HepG2 (cell line): Measurements from ENCODE around the gene ACACA. TPM values are rescaled to one million over a fixed set of nuclear protein-coding genes. Genes with fewer than 3 reads are reported as not detected.

ENCODE experiments used
- ATAC-seq: fragments of 200-7000 bp; cut with Tn5 transposase; 3 replicates; pipeline ENCODE4 v1.9.1; 2020; ENCODE audit warnings: mild to moderate bottlenecking, moderate library complexity
- BruUV-seq: library from RNA; stranded (reverse); fragments of 400-500 nt; replicated peaks from 2 replicates; lab custom pipeline; 2021; lab: Mats Ljungman, UMichigan
- CTCF ChIA-PET: fragments of 300-600 bp; formaldehyde crosslinking; extraction: SDS; loops from one replicate; lab custom pipeline; 2021; ENCODE audit warnings: low total read pairs, inconsistent platforms, low intra/inter-chr PET ratio; lab: Yijun Ruan, JAX
- POLR2A ChIA-PET: fragments of 350-600 bp; sonication (Branson Sonifier 250); formaldehyde crosslinking; loops from one replicate; lab custom pipeline; 2020; ENCODE audit warnings: antibody characterized with exemption, inconsistent platforms; lab: Yijun Ruan, JAX
- DNase-seq: peaks from one replicate; pipeline ENCODE4 v3.0.0-alpha.2; 2015; ENCODE audit warnings: low spot score
- FAIRE-seq: peaks from 3 replicates; lab custom pipeline; 2011; peaks lifted over from hg19 to GRCh38; lab: Jason Lieb, UNC
- H2AFZ ChIP-seq: one replicate; pipeline ENCODE4 v1.6.1; 2011; ENCODE audit warnings: low read length, inconsistent platforms
- H3K27ac ChIP-seq: fragments of 300-600 bp; 3 replicates; pipeline ENCODE4 v1.8.0; 2011; ENCODE audit warnings: mixed run types, mild to moderate bottlenecking, mixed read lengths, low read length, inconsistent platforms; ENCODE audit not compliant: insufficient read depth; ENCODE audit errors: extremely low read length
- H3K27me3 ChIP-seq, 2 experiments: fragments of 200-600 bp in 1 of 2; 2 replicates in 1 of 2; 3 replicates in 1 of 2; pipeline versions ENCODE4 v1.6.0 to v1.8.0; 2011; ENCODE audit warnings: low read length in 2 of 2, mild to moderate bottlenecking in 2 of 2, moderate library complexity in 2 of 2, inconsistent platforms in 1 of 2; ENCODE audit not compliant: insufficient read depth in 2 of 2, control insufficient read depth in 1 of 2
- H3K36me3 ChIP-seq, 2 experiments: fragments of 200-600 bp in 1 of 2; replicated peaks in 1 of 2; 2 replicates in 1 of 2; 3 replicates in 1 of 2; pipeline versions ENCODE4 v1.5.1 to v1.8.0; 2011; ENCODE audit warnings: low read length in 2 of 2, inconsistent platforms in 1 of 2; ENCODE audit not compliant: insufficient read depth in 2 of 2, control insufficient read depth in 1 of 2
- H3K4me1 ChIP-seq: 2 replicates; pipeline ENCODE4 v1.5.1; 2012; ENCODE audit warnings: low read length, inconsistent platforms; ENCODE audit not compliant: insufficient read depth
- H3K4me2 ChIP-seq: 2 replicates; pipeline ENCODE4 v1.6.0; 2011; ENCODE audit warnings: low read depth, low read length, inconsistent platforms
- H3K4me3 ChIP-seq, 3 experiments: fragments of 200-600 bp in 1 of 3; sonication (generic), shearing (Covaris generic) in 1 of 3; replicated peaks in 1 of 3; 2 replicates each; pipeline ENCODE4 v1.5.1; 2011 to 2016; ENCODE audit warnings: low read length in 3 of 3, inconsistent platforms in 2 of 3, low read depth in 2 of 3, mild to moderate bottlenecking in 2 of 3, control low read depth in 1 of 3, mixed read lengths in 1 of 3; ENCODE audit not compliant: insufficient read depth in 1 of 3
- H3K79me2 ChIP-seq: one replicate; pipeline ENCODE4 v1.6.1; 2011; ENCODE audit warnings: low read length, inconsistent platforms; ENCODE audit not compliant: insufficient read depth
- H3K9ac ChIP-seq: 2 replicates; pipeline ENCODE4 v1.6.0; 2011; ENCODE audit warnings: mild to moderate bottlenecking, low read depth, low read length, inconsistent platforms; ENCODE audit not compliant: insufficient read depth
- H3K9me3 ChIP-seq: 2 replicates; pipeline ENCODE4 v1.5.1; 2012; ENCODE audit warnings: mild to moderate bottlenecking, low read length
- H4K20me1 ChIP-seq: 2 replicates; pipeline ENCODE4 v1.6.0; 2011; ENCODE audit warnings: inconsistent platforms, mild to moderate bottlenecking, low read length, moderate library complexity; ENCODE audit not compliant: insufficient read depth
- AFF4 ChIP-seq: sonication (generic); formaldehyde crosslinking; IDR thresholded peaks from 2 replicates; pipeline ENCODE4 v1.4.0; 2020; ENCODE audit warnings: missing genetic modification reagents
- CHD4 ChIP-seq: fragments of 200-600 bp; sonication (generic); IDR thresholded peaks from 2 replicates; pipeline ENCODE4 v1.7.0; 2017; ENCODE audit warnings: mild to moderate bottlenecking, low read length, borderline replicate concordance
- EHMT2 ChIP-seq: fragments of 200-600 bp; sonication (generic); IDR thresholded peaks from 2 replicates; pipeline ENCODE4 v1.7.0; 2017; ENCODE audit warnings: antibody characterized with exemption, low read depth, low read length, borderline replicate concordance
- FOSL2 ChIP-seq: sonication (generic); formaldehyde crosslinking; IDR thresholded peaks from 2 replicates; pipeline ENCODE4 v1.4.0; 2020; ENCODE audit warnings: missing genetic modification reagents
- HOXD1 ChIP-seq: sonication (generic); formaldehyde crosslinking; IDR thresholded peaks from 2 replicates; pipeline ENCODE4 v1.5.0; 2020; ENCODE audit warnings: missing genetic modification reagents
- MXD3 ChIP-seq: IDR thresholded peaks from 2 replicates; pipeline ENCODE4 v1.6.1; 2016; ENCODE audit warnings: mild to moderate bottlenecking, missing biosample characterization, missing genetic modification reagents
- SNRNP70 ChIP-seq: fragments of 200-400 bp; formaldehyde crosslinking; IDR thresholded peaks from 2 replicates; pipeline ENCODE4 v1.6.1; 2017; ENCODE audit warnings: mild to moderate bottlenecking, low read depth, low read length, moderate library complexity
- ZNF121 ChIP-seq: sonication (generic); formaldehyde crosslinking; IDR thresholded peaks from 2 replicates; pipeline ENCODE4 v1.5.0; 2020; ENCODE audit warnings: mild to moderate bottlenecking, missing genetic modification reagents
- ZNF329 ChIP-seq: sonication (generic); formaldehyde crosslinking; IDR thresholded peaks from 2 replicates; pipeline ENCODE4 v1.9.0; 2021; ENCODE audit warnings: low read depth, mild to moderate bottlenecking, missing genetic modification reagents
- ZNF333 ChIP-seq: sonication (generic); formaldehyde crosslinking; IDR thresholded peaks from 2 replicates; pipeline ENCODE4 v1.4.0; 2020; ENCODE audit warnings: mild to moderate bottlenecking, missing genetic modification reagents, borderline replicate concordance
- ZNF550 ChIP-seq: sonication (generic); formaldehyde crosslinking; IDR thresholded peaks from 2 replicates; pipeline ENCODE4 v1.4.0; 2020; ENCODE audit warnings: mild to moderate bottlenecking, missing genetic modification reagents, borderline replicate concordance
- ZNF770 ChIP-seq: sonication (generic); formaldehyde crosslinking; IDR thresholded peaks from 2 replicates; pipeline ENCODE4 v1.5.0; 2020; ENCODE audit warnings: mild to moderate bottlenecking, missing genetic modification reagents
- WGBS: methylation state at CpG from one replicate; pipeline ENCODE4 v1.1.6; 2017; ENCODE audit warnings: low lambda C conversion rate; 5-methylcytosine and 5-hydroxymethylcytosine counted together
- in situ Hi-C: cut with HindIII; loops from 2 replicates; pipeline ENCODE4 v1.10.0; 2017; ENCODE audit warnings: low pct_unique_long_range_greater_than_20kb; ENCODE audit not compliant: extremely low pct_ligation_motif_present
- intact Hi-C: fragments of 100-400 bp; cut with micrococcal nuclease; formaldehyde crosslinking; loops from one replicate; pipeline ENCODE4 v1.10.0; 2022; ENCODE audit not compliant: unreplicated experiment
- polyA plus RNA-seq, 8 experiments: library from polyadenylated mRNA; depleted of rRNA in 3 of 8; stranded (reverse) in 7 of 8; unstranded in 1 of 8; fragments of >200 nt; fragmentation: Illumina TruSeq in 4 of 8; extraction: Trizol in 4 of 8; gene quantifications; 2 replicates each; pipeline versions ENCODE4 v1.2.1 to v1.2.3, GENCODE V29; 2011 to 2016; ENCODE audit warnings: low read depth in 4 of 8, missing spikeins in 1 of 8, mixed read lengths in 1 of 8; ENCODE audit not compliant: insufficient read depth in 1 of 8
- total RNA-seq, 5 experiments: library from RNA; depleted of rRNA; stranded (reverse); fragments of >200 nt; fragmentation: Illumina TruSeq; extraction: Trizol; gene quantifications; 2 replicates each; pipeline ENCODE4 v1.2.3, GENCODE V29; 2016; ENCODE audit warnings: low read depth in 1 of 5

ACACA gene
- total and polyA plus RNA-seq, 2 of the 13 experiments (the other 11 are each of a cell fraction or from before 2014, with no cell fraction given), result 39.2 to 47.2 TPM

- CTCF ChIA-PET, result no interaction called here
- Histone ChIP-seq H3K9ac (no peak overlapping the region), H3K9me3 (no peaks in the 10 kb centered on the region), H3K4me2 (no peak overlapping the region), H3K27me3 (no peaks in the 10 kb centered on the region), H3K4me1 (no peaks in the 10 kb centered on the region), H3K79me2 (no peaks in the 10 kb centered on the region), H2AFZ (no peak overlapping the region), H3K27ac (no peak overlapping the region), H4K20me1 (no peaks in the 10 kb centered on the region), H3K36me3 (peaks cover 28 to 94% of the 10 kb centered on the region in 2 experiments), H3K4me3 (no peak overlapping the region)
- DNase-seq (peak; percentile 17), ATAC-seq (peak; percentile 36; the same call in 2 of the 3 replicates), FAIRE-seq (no peak)
- WGBS, result 79% methylated on average over 2 of the region's 2 CpGs
- in situ Hi-C loops, result no loop called here
- POLR2A ChIA-PET, result no interaction called here
- BruUV-seq, result no TSS peak
- TF ChIP-seq ZNF121 (0 out of 2 replicates have a peak, but pooled peaks have one; percentile 38), FOSL2 (CRISPR knock-in tag) (peak; percentile 68), ZNF770 (peak; percentile 12; the same call in 1 of the 2 replicates), CHD4 (no peak), ZNF333 (no peak)
- intact Hi-C loops, result no loop called here
These were observed 314.6 kb downstream of the ACACA start for GRCh38 chr17:37092071-37092470.

- intact Hi-C loops, result no loop called here
- no peaks in the 10 kb centered on the region for H4K20me1 ChIP-seq
- in situ Hi-C loops, result no loop called here
- WGBS, result 98% methylated on average over 3 of the region's 3 CpGs
- FAIRE-seq (no peak), ATAC-seq (no peak), DNase-seq (no peak)
- ChIA-PET POLR2A (no interaction called here), CTCF (no interaction called here)
- H2AFZ ChIP-seq, result no peak overlapping the region
- no peak overlapping the region for H3K4me2 ChIP-seq
- no peak overlapping the region for H3K27ac ChIP-seq
- H3K36me3 ChIP-seq, result peaks cover 23 to 94% of the 10 kb centered on the region in 2 experiments
- H3K4me1 ChIP-seq, result no peaks in the 10 kb centered on the region
- H3K79me2 ChIP-seq, result no peaks in the 10 kb centered on the region
- H3K9ac ChIP-seq, result no peak overlapping the region
- no TSS peak for BruUV-seq
- H3K27me3 ChIP-seq, result no peaks in the 10 kb centered on the region
- H3K9me3 ChIP-seq, result no peaks in the 10 kb centered on the region
- H3K4me3 ChIP-seq, result no peak overlapping the region
- no peak for TF ChIP-seq HOXD1 (CRISPR knock-in tag)
- TF ChIP-seq AFF4 (CRISPR knock-in tag), result no peak
- no peak for TF ChIP-seq ZNF329 (CRISPR knock-in tag)
- no peak for TF ChIP-seq ZNF550
- no peak for TF ChIP-seq EHMT2
- TF ChIP-seq SNRNP70, result no peak
- no peak for TF ChIP-seq MXD3 (CRISPR knock-in tag)
These were observed 315.7 kb downstream of the ACACA start for GRCh38 chr17:37090941-37091340.
